BE2C (cell line): ENCODE results near the gene IFNA6.

Experiments used
- DNase-seq: peaks from one replicate; pipeline ENCODE4 v3.0.0-alpha.2; 2020
- H3K27me3 ChIP-seq: fragments of 250-450 bp; sonication (Bioruptor Pico); 2 replicates; pipeline ENCODE4 v1.5.1; 2020; ENCODE audit warnings: mild to moderate bottlenecking
- H3K36me3 ChIP-seq: fragments of 250-450 bp; sonication (Bioruptor Pico); 2 replicates; pipeline ENCODE4 v1.5.1; 2020; ENCODE audit warnings: mild to moderate bottlenecking
- H3K4me1 ChIP-seq: fragments of 250-450 bp; sonication (Bioruptor Pico); 2 replicates; pipeline ENCODE4 v1.5.1; 2020
- H3K4me3 ChIP-seq: 2 replicates; pipeline ENCODE4 v1.5.1; 2011; ENCODE audit warnings: low read depth, low read length
- H3K9me3 ChIP-seq: fragments of 250-450 bp; sonication (Bioruptor Pico); 2 replicates; pipeline ENCODE4 v1.5.1; 2020
- CTCF ChIP-seq: IDR thresholded peaks from 2 replicates; pipeline ENCODE4 v1.5.1; 2012; ENCODE audit warnings: mild to moderate bottlenecking, low read depth, low read length

The IFNA6 gene

GRCh38 chr9:21357479-21358460 is 7.1 kb upstream of the IFNA6 start:
- Histone ChIP-seq H3K4me1 (no peaks in the 10 kb centered on the region), H3K27me3 (peaks cover 23% of the 10 kb centered on the region), H3K36me3 (no peaks in the 10 kb centered on the region), H3K4me3 (no peak overlapping the region), H3K9me3 (no peaks in the 10 kb centered on the region)
- no peak for DNase-seq
- no peak for TF ChIP-seq CTCF

DNA sequence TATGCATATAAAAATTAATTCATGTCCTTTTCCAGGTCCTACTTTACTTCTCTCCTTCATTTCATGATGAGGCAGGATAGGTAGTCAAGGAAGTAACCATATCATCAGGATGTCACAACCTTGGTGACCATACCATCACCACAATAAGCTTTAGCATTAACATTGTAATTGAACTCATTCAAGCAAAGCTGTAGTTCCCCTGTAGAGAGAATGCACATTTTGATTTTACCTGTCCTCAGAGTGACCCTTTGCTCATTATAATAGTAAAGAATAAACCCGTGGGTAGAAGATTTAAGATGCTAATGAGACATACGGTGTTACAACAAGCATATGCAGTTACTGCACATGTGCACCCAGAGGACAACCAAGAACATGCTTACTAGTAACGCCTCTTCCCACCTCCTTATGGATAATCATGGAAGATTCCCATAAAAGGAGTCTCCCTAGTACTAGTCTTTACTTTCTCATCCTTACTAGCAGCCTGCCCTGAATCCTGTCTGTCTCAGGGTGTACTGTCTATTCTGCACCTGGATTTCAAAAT is 2.2 kb downstream of the IFNA6 start:
- no peaks in the 10 kb centered on the region for H3K9me3 ChIP-seq
- H3K27me3 ChIP-seq, result no peaks in the 10 kb centered on the region; the same call in 1 of the 2 replicates
- TF ChIP-seq CTCF, result no peak
- no peak overlapping the region for H3K4me3 ChIP-seq
- DNase-seq, result no peak
- H3K4me1 ChIP-seq, result no peaks in the 10 kb centered on the region
- H3K36me3 ChIP-seq, result no peaks in the 10 kb centered on the region

GRCh38 chr9:21340735-21341134 is 10.0 kb downstream of the IFNA6 start:
- H3K4me1 ChIP-seq, result no peaks in the 10 kb centered on the region
- H3K27me3 ChIP-seq, result peaks cover 4% of the 10 kb centered on the region
- H3K4me3 ChIP-seq, result no peak overlapping the region
- H3K36me3 ChIP-seq, result no peaks in the 10 kb centered on the region
- DNase-seq, result no peak
- H3K9me3 ChIP-seq, result no peaks in the 10 kb centered on the region
- TF ChIP-seq CTCF, result no peak

- Histone ChIP-seq H3K27me3 (peaks cover 4% of the 10 kb centered on the region; the same call in 1 of the 2 replicates), H3K4me3 (no peak overlapping the region), H3K36me3 (peaks cover 6% of the 10 kb centered on the region), H3K4me1 (peaks cover 6% of the 10 kb centered on the region), H3K9me3 (no peaks in the 10 kb centered on the region)
- TF ChIP-seq CTCF, result no peak
- no peak for DNase-seq
These were observed 14.2 kb downstream of the IFNA6 start for GRCh38 chr9:21336457-21336856.

DNA sequence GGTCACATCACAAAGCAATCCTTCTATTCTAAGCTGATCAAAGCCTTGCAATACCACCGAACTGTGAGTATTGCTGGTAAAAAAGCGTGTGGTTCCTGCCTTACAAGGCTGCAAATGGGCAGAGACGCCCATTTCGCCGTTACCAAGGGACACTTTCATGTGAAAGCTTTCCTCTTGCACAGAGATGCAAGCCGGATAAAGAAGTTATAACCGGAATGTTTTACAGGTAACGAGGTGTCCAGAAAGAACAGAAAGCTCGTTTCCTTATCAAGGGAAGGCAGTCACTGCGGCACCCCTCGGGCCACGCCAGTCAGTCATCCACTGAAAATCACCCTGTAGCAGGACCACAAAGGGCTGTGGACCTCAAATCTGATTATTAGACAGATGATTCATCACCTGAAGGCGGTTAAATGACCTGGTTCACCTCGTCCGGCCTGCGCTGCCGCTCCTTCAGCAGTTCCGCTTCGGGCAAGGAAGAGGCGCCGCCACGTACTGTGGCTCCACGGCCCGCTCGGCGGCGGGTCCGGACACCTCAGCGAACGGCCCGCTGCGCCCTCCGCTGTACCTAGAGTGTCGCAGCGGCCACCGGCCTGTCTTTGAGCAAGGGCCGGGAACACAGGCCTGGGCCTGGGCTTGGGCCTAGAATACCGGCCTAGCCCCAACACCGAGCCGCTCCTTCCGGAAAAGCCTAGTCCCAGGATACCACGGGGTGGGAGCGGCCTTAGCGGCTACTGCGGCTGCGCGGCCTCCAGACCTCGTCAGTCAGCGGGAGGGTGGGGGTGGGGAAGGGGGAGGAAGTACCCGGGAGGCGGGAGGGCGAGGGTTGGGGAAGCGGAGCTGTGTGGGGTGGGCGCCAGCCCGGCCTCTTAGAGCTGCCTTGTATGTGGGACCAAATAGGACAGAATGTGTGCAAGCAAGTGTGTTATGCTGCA is 15.7 kb downstream of the IFNA6 start, which contains the start of gene KLHL9:
TSS of gene KLHL9 (minus strand) at position 704 of the 932 bp plus-strand sequence. CDS start at position 159, 545 bp downstream.
- Histone ChIP-seq H3K9me3 (no peaks in the 10 kb centered on the region), H3K4me3 (peak within 1 kb of the TSS; percentile 98), H3K27me3 (peaks cover 4% of the 10 kb centered on the region; the same call in 1 of the 2 replicates), H3K36me3 (peaks cover 6% of the 10 kb centered on the region), H3K4me1 (peaks cover 6% of the 10 kb centered on the region)
- DNase-seq, result peak; percentile 93
- TF ChIP-seq CTCF, result no peak
